Measurements from ENCODE around the gene ZNF786.

Gene ZNF786

DNA sequence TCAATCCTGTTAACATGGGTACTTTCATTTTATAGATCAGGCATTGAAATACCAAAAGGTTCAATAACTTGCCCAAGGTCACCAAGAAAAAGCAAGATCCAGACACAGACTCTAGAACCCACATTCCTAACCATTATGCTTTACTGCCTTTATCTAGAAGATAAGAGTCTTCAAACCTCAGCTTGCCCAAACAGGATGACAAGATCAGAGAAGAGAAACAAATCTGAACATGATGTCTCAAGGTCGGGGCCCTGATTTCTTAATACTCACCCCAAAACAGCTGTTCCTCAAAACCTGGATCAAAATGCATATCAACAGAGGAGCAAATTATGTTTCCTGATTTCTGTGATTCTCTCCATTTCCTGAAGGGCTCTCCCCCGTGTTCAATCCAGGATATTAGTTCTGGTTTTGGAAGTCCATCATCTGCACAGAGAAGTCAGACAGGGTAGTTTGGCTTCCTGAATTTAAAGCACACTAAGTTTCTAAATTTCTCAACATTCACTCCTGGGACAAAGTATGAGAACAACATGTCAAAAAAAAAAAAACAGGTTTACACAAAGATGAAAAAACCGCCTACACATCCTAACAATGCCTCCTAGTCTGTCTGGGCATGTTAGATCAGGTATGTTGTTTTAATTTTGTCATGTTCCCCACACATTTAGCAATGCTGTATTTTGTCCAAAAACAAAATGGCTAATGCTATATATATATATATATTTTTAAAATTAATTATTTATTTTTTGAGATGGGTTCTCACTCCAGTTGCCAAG lies 16.2 kb downstream of the ZNF786 start:
- TF ChIP-seq, protein P1, sequence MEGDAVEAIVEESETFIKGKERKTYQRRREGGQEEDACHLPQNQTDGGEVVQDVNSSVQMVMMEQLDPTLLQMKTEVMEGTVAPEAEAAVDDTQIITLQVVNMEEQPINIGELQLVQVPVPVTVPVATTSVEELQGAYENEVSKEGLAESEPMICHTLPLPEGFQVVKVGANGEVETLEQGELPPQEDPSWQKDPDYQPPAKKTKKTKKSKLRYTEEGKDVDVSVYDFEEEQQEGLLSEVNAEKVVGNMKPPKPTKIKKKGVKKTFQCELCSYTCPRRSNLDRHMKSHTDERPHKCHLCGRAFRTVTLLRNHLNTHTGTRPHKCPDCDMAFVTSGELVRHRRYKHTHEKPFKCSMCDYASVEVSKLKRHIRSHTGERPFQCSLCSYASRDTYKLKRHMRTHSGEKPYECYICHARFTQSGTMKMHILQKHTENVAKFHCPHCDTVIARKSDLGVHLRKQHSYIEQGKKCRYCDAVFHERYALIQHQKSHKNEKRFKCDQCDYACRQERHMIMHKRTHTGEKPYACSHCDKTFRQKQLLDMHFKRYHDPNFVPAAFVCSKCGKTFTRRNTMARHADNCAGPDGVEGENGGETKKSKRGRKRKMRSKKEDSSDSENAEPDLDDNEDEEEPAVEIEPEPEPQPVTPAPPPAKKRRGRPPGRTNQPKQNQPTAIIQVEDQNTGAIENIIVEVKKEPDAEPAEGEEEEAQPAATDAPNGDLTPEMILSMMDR (IDR thresholded peaks at IDR 0.05; ENCODE audit: insufficient read depth, low read length, poor library complexity, severe bottlenecking), result no peak
- no peaks in the 10 kb centered on the region for H3K27me3 ChIP-seq (replicated peaks; ENCODE audit: control insufficient read depth, insufficient read depth, low read length)
- H3K36me3 ChIP-seq (ENCODE audit: control insufficient read depth, insufficient read depth, low read length), result peaks cover 15% of the 10 kb centered on the region
- no peak for DNase-seq (ENCODE audit: extremely low read depth, insufficient read length)
- no peak overlapping the region for H3K4me3 ChIP-seq (replicated peaks; ENCODE audit: low read depth, low read length)

- Histone ChIP-seq H3K4me3 (replicated peaks; ENCODE audit: low read depth, low read length) (no peak overlapping the region), H3K36me3 (ENCODE audit: control insufficient read depth, insufficient read depth, low read length) (peaks cover 15% of the 10 kb centered on the region), H3K27me3 (replicated peaks; ENCODE audit: control insufficient read depth, insufficient read depth, low read length) (no peaks in the 10 kb centered on the region)
- DNase-seq (ENCODE audit: extremely low read depth, insufficient read length), result no peak
- TF ChIP-seq, protein P1 (IDR thresholded peaks at IDR 0.05; ENCODE audit: insufficient read depth, low read length, poor library complexity, severe bottlenecking), result no peak
Measured at GRCh38 chr7:149072438-149072775, 18.1 kb downstream of the ZNF786 start.

DNA sequence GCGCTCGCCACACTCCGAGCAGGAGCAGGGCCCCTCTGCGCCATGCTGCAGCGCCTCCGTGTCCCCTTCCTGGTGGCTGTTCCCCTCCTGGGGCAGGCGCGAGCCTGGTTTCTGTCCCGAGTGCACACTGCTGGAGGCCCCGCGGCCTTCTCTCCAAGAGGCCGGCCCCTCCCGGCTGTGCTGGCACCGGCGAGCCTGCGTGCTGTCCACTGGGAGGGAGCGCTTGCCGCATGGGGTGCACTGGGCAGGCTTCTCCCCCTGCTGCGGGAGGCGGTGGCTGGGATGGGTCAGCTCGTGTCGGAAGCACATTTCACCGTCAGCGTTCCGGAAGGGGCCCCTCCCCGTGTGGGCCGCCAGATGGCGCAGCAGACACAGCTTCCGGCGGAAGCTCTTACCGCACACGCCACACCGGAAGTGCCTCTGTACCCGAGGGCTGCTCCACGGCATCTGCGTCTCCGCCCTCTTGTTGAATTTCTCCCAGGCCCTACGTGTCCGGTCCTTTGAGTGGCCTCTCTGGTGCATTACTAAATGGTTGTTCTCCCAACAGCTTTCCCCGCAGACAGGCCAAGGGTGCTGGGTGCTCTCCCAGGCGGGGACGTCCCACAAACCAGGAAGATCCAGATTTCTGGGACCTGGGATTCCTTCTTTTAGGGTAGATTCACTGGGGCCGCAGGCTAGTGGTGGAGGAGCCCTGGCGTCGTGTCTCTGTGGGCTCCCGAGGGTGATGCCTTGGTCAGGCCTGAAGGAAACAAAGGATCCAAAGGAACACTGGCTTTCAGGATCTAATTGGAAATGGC lies 18.7 kb downstream of the ZNF786 start:
- Histone ChIP-seq H3K27me3 (replicated peaks; ENCODE audit: control insufficient read depth, insufficient read depth, low read length) (no peaks in the 10 kb centered on the region), H3K4me3 (replicated peaks; ENCODE audit: low read depth, low read length) (no peak overlapping the region), H3K36me3 (ENCODE audit: control insufficient read depth, insufficient read depth, low read length) (peaks cover 15% of the 10 kb centered on the region)
- TF ChIP-seq, protein P1 (IDR thresholded peaks at IDR 0.05; ENCODE audit: insufficient read depth, low read length, poor library complexity, severe bottlenecking), result no peak
- no peak for DNase-seq (ENCODE audit: extremely low read depth, insufficient read length)

GRCh38 chr7:149071182-149071635 lies 19.3 kb downstream of the ZNF786 start:
- H3K36me3 ChIP-seq (ENCODE audit: control insufficient read depth, insufficient read depth, low read length), result peaks cover 15% of the 10 kb centered on the region
- TF ChIP-seq, protein P1 (IDR thresholded peaks at IDR 0.05; ENCODE audit: insufficient read depth, low read length, poor library complexity, severe bottlenecking), result no peak
- no peak for DNase-seq (ENCODE audit: extremely low read depth, insufficient read length)
- no peak overlapping the region for H3K4me3 ChIP-seq (replicated peaks; ENCODE audit: low read depth, low read length)
- no peaks in the 10 kb centered on the region for H3K27me3 ChIP-seq (replicated peaks; ENCODE audit: control insufficient read depth, insufficient read depth, low read length)

DNA sequence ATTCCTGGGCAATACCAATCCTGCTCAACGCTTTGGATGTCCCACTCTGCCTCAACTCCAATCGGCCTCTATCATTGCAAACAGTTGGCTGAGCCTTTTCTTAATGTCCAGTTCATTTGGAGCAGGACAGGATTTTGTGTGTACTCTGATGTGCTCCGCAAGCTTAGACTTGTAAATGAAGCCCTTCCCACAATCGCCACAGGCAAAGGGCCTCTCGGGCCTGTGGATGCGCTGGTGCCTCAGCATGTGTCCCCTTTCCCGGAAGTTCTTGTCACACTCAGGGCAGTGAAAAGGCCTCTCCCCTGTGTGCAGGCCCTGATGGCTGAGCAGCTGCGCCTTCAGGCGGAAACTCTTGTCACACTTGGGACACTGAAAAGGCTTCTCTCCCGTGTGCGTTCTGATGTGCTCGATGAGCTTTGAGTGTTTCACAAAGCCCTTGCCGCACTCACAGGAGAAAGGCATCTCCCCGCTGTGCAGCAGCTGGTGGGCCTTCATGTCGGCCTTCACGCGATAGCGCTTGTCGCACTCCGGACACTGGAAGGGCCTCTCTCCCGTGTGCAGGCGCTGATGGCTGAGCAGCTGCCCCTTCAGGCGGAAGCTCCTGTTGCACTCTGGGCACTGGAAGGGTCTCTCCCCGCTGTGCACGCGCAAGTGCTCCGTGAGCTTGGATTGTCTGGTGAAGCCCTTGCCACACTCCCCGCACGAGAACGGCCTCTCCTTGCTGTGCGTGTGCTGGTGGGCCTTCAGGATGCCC lies 20.0 kb downstream of the ZNF786 start:
- Histone ChIP-seq H3K27me3 (replicated peaks; ENCODE audit: control insufficient read depth, insufficient read depth, low read length) (no peaks in the 10 kb centered on the region), H3K36me3 (ENCODE audit: control insufficient read depth, insufficient read depth, low read length) (peaks cover 15% of the 10 kb centered on the region), H3K4me3 (replicated peaks; ENCODE audit: low read depth, low read length) (no peak overlapping the region)
- TF ChIP-seq, protein P1 (IDR thresholded peaks at IDR 0.05; ENCODE audit: insufficient read depth, low read length, poor library complexity, severe bottlenecking), result no peak
- DNase-seq (ENCODE audit: extremely low read depth, insufficient read length), result no peak
